ENCODE results near the gene VWA8. TPM values are rescaled to one million over a fixed set of nuclear protein-coding genes. Genes with fewer than 3 reads are reported as not detected.
A peak's percentile ranks its signal among the peaks of the same experiment; 100 is the strongest.

VWA8 gene
- total RNA-seq, 1 experiment from 2014 or later: 22.6 TPM

- Histone ChIP-seq H3K4me1 (ENCODE audit: control insufficient read depth in 1 of 2, insufficient read depth in 2 of 2, low read length in 2 of 2) (peaks cover 7 to 16% of the 10 kb centered on the region in 2 experiments; a peak in 3 of 4 replicates), H4K20me1 (ENCODE audit: insufficient read depth) (no peaks in the 10 kb centered on the region), H3K9me3 (ENCODE audit: control insufficient read depth in 1 of 2, insufficient read depth in 1 of 2, low read depth in 1 of 2, low read length in 2 of 2) (no peaks in the 10 kb centered on the region), H2AFZ (ENCODE audit: low read depth, low read length, poor library complexity, severe bottlenecking) (no peak overlapping the region), H3K9ac (ENCODE audit: low read length) (no peak overlapping the region), H3K27ac (ENCODE audit: low read depth, low read length) (no peak overlapping the region), H3K36me3 (ENCODE audit: control insufficient read depth in 1 of 2, insufficient read depth in 2 of 2, low read length in 2 of 2) (no peaks in the 10 kb centered on the region; a peak in 1 of 4 replicates), H3K27me3 (ENCODE audit: insufficient read depth, low read length) (no peaks in the 10 kb centered on the region), H3K4me2 (ENCODE audit: low read length) (no peak overlapping the region), H3K4me3 (replicated peaks in 1 of 2; ENCODE audit: low read depth in 1 of 2, low read length in 2 of 2) (no peak overlapping the region), H3K9me2 (ENCODE audit: insufficient read depth) (no peaks in the 10 kb centered on the region), H3K79me2 (ENCODE audit: insufficient read depth, low read length) (no peaks in the 10 kb centered on the region)
- intact Hi-C loops (cut with micrococcal nuclease): no loop called here
- ATAC-seq: no peak
- POLR2A ChIA-PET: no interaction called here
- CTCF ChIA-PET: no interaction called here
- no peak for DNase-seq (ENCODE audit: low read depth, low spot score)
- TF ChIP-seq CTCF (IDR thresholded peaks at IDR 0.05 in 2 of 3, conservative IDR thresholded peaks at IDR 0.05 in 1 of 3; ENCODE audit: borderline replicate concordance in 1 of 3, insufficient read depth in 1 of 3, low read depth in 2 of 3, low read length in 2 of 3): 0 out of 6 replicates have a peak, but pooled peaks of 1 of the 3 experiments have one; percentile 5
- TF ChIP-seq ATF3 (IDR thresholded peaks at IDR 0.05): no peak
- BruUV-seq (replicated peaks): no TSS peak
- RAD21 ChIA-PET (ENCODE audit: low non-redundant PET in 1 of 2, low total read pairs in 2 of 2, uncharacterized antibody in 2 of 2, unreplicated experiment in 2 of 2): no interaction called here
These were observed 355.3 kb downstream of the VWA8 start for GRCh38 chr13:41605319-41606285.

GRCh38 chr13:41603917-41604316, 357.0 kb downstream of the VWA8 start:
- no TSS peak for BruUV-seq (replicated peaks)
- Histone ChIP-seq H3K9me3 (ENCODE audit: control insufficient read depth in 1 of 2, insufficient read depth in 1 of 2, low read depth in 1 of 2, low read length in 2 of 2) (no peaks in the 10 kb centered on the region), H3K27ac (ENCODE audit: low read depth, low read length) (no peak overlapping the region), H3K79me2 (ENCODE audit: insufficient read depth, low read length) (no peaks in the 10 kb centered on the region), H4K20me1 (ENCODE audit: insufficient read depth) (no peaks in the 10 kb centered on the region), H3K4me3 (replicated peaks in 1 of 2; ENCODE audit: low read depth in 1 of 2, low read length in 2 of 2) (no peak overlapping the region), H3K27me3 (ENCODE audit: insufficient read depth, low read length) (no peaks in the 10 kb centered on the region), H3K4me2 (ENCODE audit: low read length) (no peak overlapping the region), H3K9me2 (ENCODE audit: insufficient read depth) (no peaks in the 10 kb centered on the region), H3K9ac (ENCODE audit: low read length) (no peak overlapping the region), H3K36me3 (ENCODE audit: control insufficient read depth in 1 of 2, insufficient read depth in 2 of 2, low read length in 2 of 2) (no peaks in the 10 kb centered on the region; a peak in 1 of 4 replicates), H3K4me1 (ENCODE audit: control insufficient read depth in 1 of 2, insufficient read depth in 2 of 2, low read length in 2 of 2) (peaks cover 4 to 13% of the 10 kb centered on the region in 2 experiments; a peak in 3 of 4 replicates), H2AFZ (ENCODE audit: low read depth, low read length, poor library complexity, severe bottlenecking) (no peak overlapping the region)
- ATAC-seq (peak; percentile 54), DNase-seq (ENCODE audit: low read depth, low spot score) (peak; percentile 29)
- CTCF ChIA-PET: no interaction called here
- TF ChIP-seq CBX3 (IDR thresholded peaks at IDR 0.05; ENCODE audit: low read depth) (peak; percentile 26; the same call in 1 of the 2 replicates), JUND (IDR thresholded peaks at IDR 0.05) (peak; percentile 19; the same call in 1 of the 2 replicates), POLR2AphosphoS5 (IDR thresholded peaks at IDR 0.05; ENCODE audit: low read depth, low read length) (no peak), FOSL1 (IDR thresholded peaks at IDR 0.05; ENCODE audit: low read depth) (peak; percentile 31; the same call in 1 of the 2 replicates), MAX (IDR thresholded peaks at IDR 0.05) (no peak), CEBPB (IDR thresholded peaks at IDR 0.05; ENCODE audit: low read depth) (peak; percentile 35; the same call in 1 of the 2 replicates)
- RAD21 ChIA-PET (ENCODE audit: low non-redundant PET in 1 of 2, low total read pairs in 2 of 2, uncharacterized antibody in 2 of 2, unreplicated experiment in 2 of 2): no interaction called here
- intact Hi-C loops (cut with micrococcal nuclease): no loop called here
- POLR2A ChIA-PET: no interaction called here

Measured in HCT116 (cell line).